GM18511 (cell line): ENCODE measurements around the gene TMEM33.
A peak's percentile ranks its signal among the peaks of the same experiment; 100 is the strongest.

Experiments
- ATAC-seq: cut with Tn5 transposase; IDR thresholded peaks from one replicate; pipeline ENCODE4 v1.9.1; 2021; ENCODE audit warnings: mild to moderate bottlenecking, moderate library complexity; ENCODE audit not compliant: unreplicated experiment

Gene TMEM33

GRCh38 chr4:41935652-41936021, 408 bp downstream of the TMEM33 start:
- peak; percentile 21 for ATAC-seq

GRCh38 chr4:41939016-41939626, 3.9 kb downstream of the TMEM33 start:
- no peak for ATAC-seq

GRCh38 chr4:41940834-41941233, 5.6 kb downstream of the TMEM33 start:
- no peak for ATAC-seq

GRCh38 chr4:41943506-41943905, 8.3 kb downstream of the TMEM33 start:
- ATAC-seq, result no peak

GRCh38 chr4:41944089-41944488, 8.9 kb downstream of the TMEM33 start:
- ATAC-seq, result no peak

GRCh38 chr4:41949531-41949930, 14.3 kb downstream of the TMEM33 start:
- no peak for ATAC-seq

GRCh38 chr4:41957634-41958033, 22.4 kb downstream of the TMEM33 start:
- peak; percentile 79 for ATAC-seq

GRCh38 chr4:41963105-41963504, 27.9 kb downstream of the TMEM33 start:
- ATAC-seq, result no peak

- no peak for ATAC-seq
Observed at GRCh38 chr4:41964401-41964800, 29.2 kb downstream of the TMEM33 start.

GRCh38 chr4:41967392-41967791, 32.2 kb downstream of the TMEM33 start:
- no peak for ATAC-seq

GRCh38 chr4:41969671-41970070, 34.4 kb downstream of the TMEM33 start:
- ATAC-seq, result no peak

GRCh38 chr4:41975341-41975740, 40.1 kb downstream of the TMEM33 start:
- ATAC-seq, result no peak

- ATAC-seq, result no peak
Observed at GRCh38 chr4:41976775-41977516, 41.7 kb downstream of the TMEM33 start.

- no peak for ATAC-seq
Observed at GRCh38 chr4:41977709-41978108, 42.5 kb downstream of the TMEM33 start.

GRCh38 chr4:41981456-41981855, 46.2 kb downstream of the TMEM33 start, which contains the start of gene DCAF4L1:
DCAF4L1 (plus strand) TSS chr4:41981756; CDS start chr4:41981793, 37 bp downstream.
- no peak for ATAC-seq

- ATAC-seq, result no peak
Observed at GRCh38 chr4:41982716-41983115, 47.5 kb downstream of the TMEM33 start.

- ATAC-seq, result no peak
Observed at GRCh38 chr4:41985151-41985550, 49.9 kb downstream of the TMEM33 start.

GRCh38 chr4:41989994-41990364, 54.8 kb downstream of the TMEM33 start:
- peak; percentile 30 for ATAC-seq

GRCh38 chr4:41990365-41991111, 55.3 kb downstream of the TMEM33 start, which contains the start of gene SLC30A9:
SLC30A9 (plus strand) TSS chr4:41990530; CDS start chr4:41990652, 122 bp downstream.
- peak; percentile 99 for ATAC-seq

- no peak for ATAC-seq
Observed at GRCh38 chr4:41991916-41992767, 56.9 kb downstream of the TMEM33 start.
